Activated CD4-positive, alpha-beta T cell treated with anti-CD3 and anti-CD28 coated beads for 4 hours (primary cell): ENCODE data around the gene CIRBP.

Source experiments
- DNase-seq, 2 donors: peaks; one replicate each; pipeline ENCODE4 v3.0.0-alpha.2; 2020

The CIRBP gene

DNA sequence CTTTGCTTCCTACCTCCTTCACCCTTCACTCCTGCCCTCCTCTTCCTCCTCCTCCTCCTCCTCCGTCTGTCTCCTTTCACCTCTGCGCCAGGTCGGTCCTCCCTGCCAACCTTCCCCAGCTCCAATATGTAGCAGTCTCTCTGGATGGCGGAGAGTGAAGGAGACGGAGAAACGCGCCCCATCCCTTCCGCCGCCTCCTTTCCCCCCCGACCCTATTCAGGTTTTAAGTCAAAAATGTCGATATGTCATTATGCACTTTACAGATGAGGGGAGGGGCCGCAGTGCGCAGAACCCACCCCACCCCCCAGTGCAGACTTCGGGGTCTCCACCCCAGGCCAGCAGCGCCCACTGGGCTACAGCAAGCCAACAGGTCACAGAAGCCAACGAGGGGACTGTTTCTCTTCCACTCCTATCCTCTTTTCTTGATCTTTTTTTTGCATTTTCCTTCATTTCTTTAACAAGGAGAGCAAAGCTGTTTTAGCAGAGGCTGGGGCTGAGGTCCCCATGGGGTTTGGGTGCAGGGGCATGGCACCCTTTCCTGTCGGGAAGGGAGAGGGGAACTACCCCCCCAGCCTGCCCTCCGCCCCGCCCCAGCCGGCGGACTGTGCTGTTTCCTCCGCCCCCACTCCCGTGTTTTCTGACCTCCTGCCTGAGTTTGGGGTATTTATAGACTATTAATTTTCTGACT is 11.5 kb upstream of the CIRBP start:
- DNase-seq, result no peak

GRCh38 chr19:1258163-1258492 is 11.0 kb upstream of the CIRBP start:
- DNase-seq, result no peak

DNA sequence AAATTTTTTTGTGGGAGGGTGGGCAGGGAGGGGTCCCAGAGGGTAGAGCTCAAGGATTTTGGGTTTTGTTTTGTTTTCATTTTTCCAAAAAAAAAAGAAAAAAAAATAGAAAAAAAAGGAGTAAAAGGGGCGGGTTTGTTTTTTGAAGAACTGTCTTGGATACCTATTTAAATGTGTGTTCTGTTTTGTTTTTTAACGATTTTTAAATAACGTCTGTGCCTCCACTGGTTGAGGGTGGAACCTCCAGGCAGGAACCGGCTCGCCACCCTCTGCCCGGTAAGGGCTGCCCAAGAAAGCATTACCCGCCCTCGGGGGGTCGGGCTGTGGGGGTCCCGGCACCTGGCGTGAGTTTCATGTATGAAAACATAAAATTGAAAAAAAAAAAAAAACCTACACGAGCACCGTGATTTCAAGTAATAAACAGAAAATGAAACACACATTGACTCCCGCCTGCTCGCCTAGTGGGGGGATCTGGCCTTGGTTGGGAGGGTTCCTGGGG is 10.4 kb upstream of the CIRBP start:
- DNase-seq, result no peak

DNA sequence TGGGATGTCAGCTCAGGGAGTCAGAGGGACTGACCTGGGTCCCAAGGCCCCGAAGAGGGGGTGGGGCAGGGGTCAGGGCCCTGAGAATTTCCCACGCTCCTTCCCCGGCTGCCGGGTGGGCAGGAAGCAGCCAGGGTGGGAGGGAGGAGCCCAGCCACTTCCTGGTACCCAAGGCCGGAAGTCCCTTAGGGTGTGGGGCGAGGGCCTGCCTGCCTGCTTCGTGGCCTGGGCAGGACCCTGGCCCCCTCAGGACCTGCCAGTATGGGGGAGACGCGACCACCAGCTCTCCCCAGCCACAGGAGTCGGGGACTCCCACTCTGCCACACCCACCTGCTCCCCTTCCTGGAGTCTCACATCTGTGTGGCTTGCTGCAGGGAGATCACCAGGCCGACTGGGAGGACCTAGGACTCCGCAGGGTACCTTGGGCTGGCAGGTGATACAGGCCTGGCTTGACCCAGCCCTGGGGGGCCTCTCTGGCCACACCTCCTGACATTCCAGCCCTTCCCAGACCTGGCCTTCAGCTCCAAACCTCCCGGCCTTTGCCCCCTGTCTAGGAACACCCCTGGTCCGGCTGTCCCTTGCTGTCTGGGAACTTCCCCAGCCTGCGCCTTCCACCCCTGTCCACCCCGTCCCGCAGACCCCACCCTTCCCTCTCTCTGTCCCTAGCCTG is 9.8 kb upstream of the CIRBP start:
- peak; percentile 52 to 68 for DNase-seq

DNA sequence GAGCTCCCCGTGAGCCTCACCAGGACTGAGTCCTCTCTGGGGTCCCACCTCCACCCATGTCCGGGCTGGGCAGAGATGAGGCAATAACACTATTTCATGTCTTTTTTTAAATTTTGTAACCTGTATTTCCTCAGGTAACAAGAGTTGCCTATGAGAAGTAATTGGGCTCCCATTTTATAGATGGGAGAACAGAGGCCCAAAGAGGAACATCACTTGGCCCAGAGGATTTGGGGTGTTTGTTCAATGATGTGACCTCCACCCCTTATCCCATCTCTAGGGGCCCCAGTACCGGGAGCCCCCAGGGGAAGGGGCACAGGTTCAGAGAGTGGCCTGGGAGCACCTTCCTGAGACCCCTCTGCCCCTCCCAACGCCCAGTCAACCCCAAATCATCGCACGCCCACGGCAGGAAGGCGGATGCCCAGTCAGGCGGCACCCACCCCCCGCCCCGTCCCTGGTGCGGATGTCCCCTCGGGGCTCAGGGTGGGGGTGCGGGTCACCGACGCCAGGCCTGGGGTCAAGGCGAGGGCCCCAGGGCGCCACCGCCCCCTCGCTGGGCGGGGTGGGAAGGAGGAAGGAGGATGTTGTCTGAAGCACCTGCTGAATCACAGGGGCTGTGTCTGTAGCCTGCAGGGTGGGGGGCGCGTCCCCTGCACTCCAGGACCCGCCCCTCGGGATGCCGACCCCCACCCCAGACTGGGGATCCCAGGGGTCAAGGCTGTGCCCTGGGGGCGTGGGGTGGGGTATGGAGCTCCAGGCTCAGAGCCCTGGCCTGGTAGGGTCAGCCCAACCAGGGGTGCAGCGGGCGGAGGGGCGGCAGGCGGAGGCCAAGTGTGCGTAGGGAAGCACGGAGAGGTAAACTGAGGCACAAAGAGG is 9.0 kb upstream of the CIRBP start:
- peak; percentile 50 to 60 for DNase-seq

- DNase-seq, result peak; percentile 97
These were observed 8.2 kb upstream of the CIRBP start for GRCh38 chr19:1260749-1261537.

- DNase-seq, result no peak
These were observed 7.7 kb upstream of the CIRBP start for GRCh38 chr19:1261538-1261797.

DNA sequence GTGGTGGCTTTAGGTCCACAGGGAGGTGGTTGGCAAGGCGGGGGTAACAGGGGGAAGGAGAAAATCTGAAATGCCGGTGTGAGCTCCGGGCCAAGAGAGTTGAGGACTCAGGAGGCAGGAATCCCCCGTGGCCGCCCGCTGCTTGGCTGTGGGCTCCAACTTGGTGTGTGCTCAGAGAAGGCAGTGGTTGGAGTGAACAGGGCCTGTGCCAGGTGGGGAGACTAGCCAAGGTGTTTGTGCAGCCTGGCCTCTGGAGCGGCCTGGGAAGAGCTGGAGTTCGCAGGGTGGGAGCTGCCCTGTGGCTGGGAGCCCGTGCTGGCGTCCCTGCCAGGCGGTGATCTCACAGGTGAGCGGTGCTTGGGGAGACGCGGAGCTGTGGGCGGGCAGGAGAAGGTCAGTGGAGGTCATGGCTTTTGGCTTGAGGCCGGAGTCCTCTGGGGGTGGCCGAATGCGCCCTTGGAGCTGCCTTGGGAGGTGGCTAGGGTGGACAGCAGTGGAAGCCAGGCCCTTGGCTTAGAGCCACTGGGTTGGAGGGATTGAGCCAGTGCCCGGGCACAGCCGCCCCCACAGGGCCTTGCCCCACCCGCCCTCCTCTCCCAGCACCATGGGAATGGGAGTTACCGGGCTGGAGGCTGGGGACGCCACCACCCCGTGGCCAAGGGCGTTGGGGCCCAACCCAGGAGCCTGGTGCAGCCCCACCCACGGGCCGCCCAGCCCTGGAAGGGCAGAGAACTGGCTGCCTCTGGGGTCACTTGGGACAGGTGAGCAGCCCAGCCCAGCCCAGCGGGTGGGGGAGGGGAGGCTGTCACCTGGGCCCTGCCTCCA is 7.1 kb upstream of the CIRBP start:
- no peak for DNase-seq

DNA sequence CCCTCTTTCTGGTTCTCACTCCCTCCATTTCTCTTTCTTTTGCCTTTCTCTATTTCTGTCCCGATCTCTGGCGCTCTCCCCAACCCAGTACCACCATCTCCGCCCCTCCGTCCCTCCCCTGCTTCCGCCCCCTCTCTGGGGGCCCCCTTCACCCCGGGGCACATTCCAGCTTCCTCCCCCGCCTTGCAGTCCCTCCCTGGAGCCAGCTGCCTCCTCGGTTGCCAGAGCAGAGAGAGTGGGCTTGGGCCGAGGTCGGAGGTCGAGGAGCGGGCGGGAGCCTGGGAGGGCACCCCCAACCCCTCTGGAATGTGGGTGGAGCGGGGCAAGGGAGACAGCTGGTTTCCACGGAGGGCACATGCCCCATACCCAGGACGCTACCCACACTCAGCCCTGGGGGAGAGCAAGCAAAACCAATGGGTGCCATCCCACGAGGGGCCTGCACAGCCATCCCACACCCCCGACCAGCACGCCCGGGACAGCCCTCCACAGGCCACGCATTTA is 6.5 kb upstream of the CIRBP start:
- DNase-seq, result no peak

DNA sequence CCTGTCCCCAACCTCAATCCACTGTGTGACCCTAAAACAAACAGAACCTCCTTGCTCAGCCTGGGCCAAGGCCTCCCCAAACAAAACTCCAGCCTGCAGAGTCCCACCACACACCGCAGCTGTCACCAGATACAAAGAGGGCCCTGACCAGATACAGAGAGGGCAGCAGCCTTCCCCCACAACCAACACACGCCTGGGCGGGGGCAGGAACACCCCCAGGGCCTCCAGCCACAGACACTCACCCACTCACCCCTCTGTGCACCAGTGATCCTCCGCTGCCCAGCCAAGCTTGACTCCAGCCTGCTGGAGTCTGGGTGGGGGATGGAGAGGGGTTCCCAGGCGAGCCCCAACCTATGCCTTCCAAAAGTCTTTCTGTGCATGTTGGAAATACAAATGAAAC is 5.9 kb upstream of the CIRBP start:
- no peak for DNase-seq

DNA sequence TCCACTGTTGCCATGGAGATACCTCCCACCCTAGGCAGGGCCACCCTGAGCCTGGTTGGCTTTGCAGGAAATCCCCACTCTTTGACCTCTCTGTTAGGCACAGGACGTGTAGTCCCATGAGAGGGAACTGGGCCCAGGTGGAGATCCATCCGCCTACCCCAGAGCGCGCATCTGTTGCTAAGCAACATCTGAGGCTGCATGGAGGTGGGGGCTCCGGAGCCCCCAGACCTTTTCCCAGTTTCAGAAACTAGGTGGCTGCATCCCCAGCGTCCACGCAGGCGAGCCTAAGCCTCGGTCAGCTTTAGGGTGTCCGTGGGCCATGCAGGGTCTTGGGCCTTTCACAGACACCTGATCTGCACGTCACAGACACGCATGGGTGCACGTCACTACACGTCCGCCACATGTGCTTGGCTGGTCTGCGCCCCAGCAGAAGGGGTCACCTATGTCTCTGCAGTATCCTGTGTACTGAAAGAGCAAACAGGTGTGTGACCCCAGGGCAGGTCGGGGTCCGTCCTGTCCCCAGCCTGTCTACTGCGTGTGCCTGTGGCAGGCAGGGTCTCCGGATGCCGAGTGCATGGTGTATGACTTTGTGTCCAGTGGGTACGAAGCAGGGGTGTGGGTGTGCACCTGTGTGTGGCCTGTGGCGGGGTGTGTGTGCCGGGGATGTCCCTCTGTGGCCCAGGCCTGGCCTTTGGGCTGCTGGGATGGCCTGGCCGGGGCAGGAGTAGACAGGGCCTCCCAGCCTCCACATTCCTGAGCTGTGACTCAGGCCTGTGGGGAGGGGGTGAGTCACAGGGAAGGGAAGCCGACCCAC is 4.1 kb upstream of the CIRBP start:
- no peak for DNase-seq

DNA sequence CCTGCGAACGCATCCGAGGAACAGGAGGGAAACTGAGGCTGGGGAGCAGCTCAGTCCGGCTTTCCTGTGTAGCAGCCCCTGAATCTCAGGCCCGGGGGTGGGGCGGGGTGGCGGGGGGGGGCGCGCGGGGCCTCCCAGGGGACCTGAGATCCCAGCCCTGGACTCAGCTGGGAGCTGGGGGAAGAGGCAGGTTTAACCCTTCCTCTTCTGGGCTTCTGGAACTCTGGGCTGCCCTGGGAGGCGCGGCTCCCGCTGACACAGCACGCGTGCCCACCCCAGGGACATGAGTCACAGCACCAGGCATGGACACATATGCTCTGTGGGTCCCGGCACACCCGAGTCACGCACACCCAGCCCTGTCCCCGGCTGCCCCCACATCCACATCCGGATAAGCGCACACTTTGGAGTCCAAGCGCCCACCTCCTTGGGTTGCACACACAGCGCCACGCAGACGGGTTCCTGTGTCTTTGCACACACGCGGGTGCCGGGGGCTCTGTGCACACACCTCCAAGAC is 3.5 kb upstream of the CIRBP start:
- DNase-seq, result peak in 1 of 2 donors; percentile 50

GRCh38 chr19:1266129-1266915 is 2.8 kb upstream of the CIRBP start:
- DNase-seq, result peak; percentile 79 to 86

DNA sequence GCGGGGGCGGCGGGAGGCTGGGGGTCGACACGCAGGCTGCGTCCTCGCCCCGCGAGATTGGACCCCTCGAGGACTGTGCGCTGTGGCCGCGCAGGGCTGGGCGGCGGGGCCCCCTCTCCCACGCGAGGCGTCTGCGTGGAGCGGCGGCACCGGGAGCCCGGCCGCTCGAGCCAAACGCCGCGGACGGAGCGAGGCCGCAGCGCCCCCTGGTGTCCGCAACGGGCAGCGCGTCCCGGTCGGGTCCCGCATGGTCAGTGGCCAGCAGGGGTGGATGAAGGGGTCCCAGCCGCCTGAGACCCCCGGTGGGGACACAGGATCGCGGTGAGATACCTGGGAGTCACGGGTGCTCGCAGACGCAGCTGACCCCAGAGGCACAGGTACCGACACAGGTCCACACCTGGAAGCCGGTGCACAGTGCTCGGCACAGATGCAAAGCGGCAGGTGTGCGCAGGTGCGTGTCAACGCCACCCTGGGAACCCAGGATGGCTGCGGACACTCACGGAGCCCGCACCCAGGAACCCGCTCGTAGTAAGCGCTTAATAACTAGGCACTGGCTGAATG is 2.1 kb upstream of the CIRBP start:
- peak; percentile 59 to 65 for DNase-seq

GRCh38 chr19:1267477-1268225 is 1.5 kb upstream of the CIRBP start:
- DNase-seq, result no peak

GRCh38 chr19:1268226-1269064 is 687 bp upstream of the CIRBP start:
- DNase-seq, result no peak

DNA sequence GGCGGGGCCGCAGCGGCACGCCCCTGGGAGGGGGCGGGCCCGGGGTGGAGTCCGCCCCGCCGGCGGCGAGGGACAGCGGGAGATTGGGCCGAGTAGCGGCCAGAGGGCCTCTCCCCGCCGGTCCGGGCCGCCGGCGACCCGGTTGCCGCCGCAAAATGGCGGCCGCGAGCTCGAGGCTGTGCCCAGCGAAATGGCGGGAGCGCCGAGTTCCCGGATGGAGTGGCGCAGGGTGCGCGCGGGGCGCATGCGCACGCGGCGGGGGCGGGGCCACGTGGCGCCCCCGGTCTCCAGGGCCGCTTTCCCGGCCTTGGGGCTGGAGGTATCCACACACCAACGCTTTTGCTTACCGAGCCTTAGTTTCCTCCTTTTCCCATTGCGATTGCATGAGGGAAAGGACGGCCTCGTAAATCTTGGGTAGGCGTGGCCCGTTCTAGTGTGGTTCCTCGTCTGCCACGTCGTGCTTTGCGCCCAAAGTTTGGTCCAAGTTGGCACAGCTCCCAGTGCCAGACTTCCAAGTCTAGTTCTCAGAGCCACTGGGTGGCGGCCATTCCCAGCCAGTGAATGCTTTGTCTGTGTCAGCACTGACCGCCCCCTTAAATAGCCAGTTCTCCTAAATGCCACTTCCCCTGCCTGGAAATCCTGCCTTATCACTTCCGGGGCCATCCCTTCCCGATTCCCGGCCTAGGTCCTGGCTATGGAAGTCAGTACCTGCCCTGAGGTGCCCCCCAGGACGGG is 513 bp downstream of the CIRBP start:
- DNase-seq, result peak; percentile 81 to 87
